Activated naive CD8-positive, alpha-beta T cell (primary cell): ENCODE results near the gene ITPR3.

Experiments used
- H3K27ac Mint-ChIP-seq: one replicate; pipeline ENCODE4 v1.8.0; 2021; ENCODE audit warnings: mixed read lengths
- H3K27me3 Mint-ChIP-seq: one replicate; pipeline ENCODE4 v1.8.0; 2021; ENCODE audit warnings: mixed read lengths
- H3K36me3 Mint-ChIP-seq: one replicate; pipeline ENCODE4 v1.8.0; 2021; ENCODE audit warnings: mixed read lengths
- H3K4me1 Mint-ChIP-seq: one replicate; pipeline ENCODE4 v1.8.0; 2021; ENCODE audit warnings: low read depth, mixed read lengths
- H3K4me3 Mint-ChIP-seq: one replicate; pipeline ENCODE4 v1.8.0; 2021; ENCODE audit warnings: mild to moderate bottlenecking, mixed read lengths
- H3K9me3 Mint-ChIP-seq: one replicate; pipeline ENCODE4 v1.8.0; 2021; ENCODE audit warnings: low read depth, mixed read lengths

ITPR3 gene

DNA sequence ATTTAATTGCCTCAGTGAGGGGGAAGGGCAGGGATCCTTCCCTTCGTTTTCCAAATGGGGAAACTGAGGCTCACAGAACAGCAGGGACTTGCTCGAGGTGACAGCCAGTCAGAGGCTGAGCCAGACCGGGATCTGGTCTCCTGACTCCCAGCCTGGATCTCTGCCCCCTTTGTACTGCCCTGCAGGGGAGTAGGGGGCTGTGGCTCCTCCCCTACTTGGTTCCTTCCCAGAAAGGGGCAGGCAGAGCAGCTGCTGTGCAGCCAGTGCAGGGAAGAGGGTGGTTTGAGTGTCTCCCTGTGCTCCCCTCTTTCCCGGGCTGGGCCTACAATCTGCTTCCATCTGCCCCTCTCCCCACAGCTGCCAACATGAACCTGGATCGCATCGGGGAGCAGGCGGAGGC lies 52.7 kb downstream of the ITPR3 start:
- Mint-ChIP-seq H3K9me3 (no peaks in the 10 kb centered on the region), H3K27ac (no peak overlapping the region), H3K36me3 (peaks cover 5% of the 10 kb centered on the region), H3K4me1 (peaks cover 1% of the 10 kb centered on the region), H3K27me3 (no peaks in the 10 kb centered on the region), H3K4me3 (no peak overlapping the region)

DNA sequence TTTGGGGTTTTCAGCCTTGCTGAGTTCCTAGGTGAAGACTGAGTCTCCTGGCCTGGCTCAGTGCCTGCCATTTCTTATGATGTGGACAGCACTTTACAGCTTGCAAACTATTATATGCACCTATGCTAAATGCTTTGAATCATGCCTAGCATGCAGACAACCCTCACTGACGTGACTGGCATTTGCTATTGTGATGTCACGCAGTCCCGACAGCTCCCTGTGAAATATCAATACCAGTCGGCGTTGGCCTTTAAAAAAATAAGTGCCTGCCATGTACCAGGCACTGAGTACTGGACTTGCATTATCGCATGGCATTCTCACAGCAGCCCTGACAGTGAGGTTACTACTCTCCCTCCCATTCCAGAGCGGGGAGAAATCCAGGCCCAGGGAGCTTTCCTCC lies 54.8 kb downstream of the ITPR3 start:
- H3K4me3 Mint-ChIP-seq: no peak overlapping the region
- H3K27me3 Mint-ChIP-seq: no peaks in the 10 kb centered on the region
- H3K4me1 Mint-ChIP-seq: no peaks in the 10 kb centered on the region
- H3K9me3 Mint-ChIP-seq: no peaks in the 10 kb centered on the region
- H3K27ac Mint-ChIP-seq: no peak overlapping the region
- H3K36me3 Mint-ChIP-seq: peaks cover 5% of the 10 kb centered on the region

GRCh38 chr6:33676416-33677142 lies 55.5 kb downstream of the ITPR3 start:
- Mint-ChIP-seq H3K27ac (no peak overlapping the region), H3K36me3 (peaks cover 8% of the 10 kb centered on the region), H3K9me3 (no peaks in the 10 kb centered on the region), H3K4me1 (no peaks in the 10 kb centered on the region), H3K4me3 (no peak overlapping the region), H3K27me3 (no peaks in the 10 kb centered on the region)

DNA sequence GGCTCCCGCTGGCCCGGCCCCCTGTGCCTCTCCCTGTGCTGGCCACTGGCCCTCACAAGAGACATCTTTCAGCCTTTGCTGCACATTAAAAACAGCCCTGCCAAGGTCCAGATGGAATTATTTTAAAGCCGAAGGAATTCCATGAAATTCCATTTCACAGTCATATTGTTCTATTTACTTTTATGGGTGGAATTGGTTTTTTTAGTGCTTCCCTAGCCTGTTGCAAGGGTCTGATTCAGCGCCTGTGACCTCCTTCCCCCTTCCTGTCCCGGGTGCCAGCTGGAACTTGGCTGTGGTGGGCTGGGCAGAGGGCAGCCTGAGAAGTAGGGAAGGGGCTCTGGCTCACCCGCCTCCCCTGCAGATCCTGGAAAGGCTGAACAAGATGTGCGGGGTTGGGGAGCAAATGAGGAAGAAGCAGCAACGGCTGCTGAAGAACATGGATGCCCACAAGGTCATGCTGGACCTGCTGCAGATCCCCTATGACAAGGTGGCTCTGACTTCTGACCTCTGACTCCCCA lies 56.1 kb downstream of the ITPR3 start:
- H3K27me3 Mint-ChIP-seq: no peaks in the 10 kb centered on the region
- H3K4me1 Mint-ChIP-seq: no peaks in the 10 kb centered on the region
- H3K27ac Mint-ChIP-seq: no peak overlapping the region
- H3K9me3 Mint-ChIP-seq: no peaks in the 10 kb centered on the region
- H3K36me3 Mint-ChIP-seq: peaks cover 8% of the 10 kb centered on the region
- H3K4me3 Mint-ChIP-seq: no peak overlapping the region

- Mint-ChIP-seq H3K27ac (no peak overlapping the region), H3K27me3 (no peaks in the 10 kb centered on the region), H3K4me1 (peaks cover 2% of the 10 kb centered on the region), H3K9me3 (no peaks in the 10 kb centered on the region), H3K36me3 (peaks cover 8% of the 10 kb centered on the region), H3K4me3 (no peak overlapping the region)
Observed at GRCh38 chr6:33677689-33678088, 56.6 kb downstream of the ITPR3 start.

DNA sequence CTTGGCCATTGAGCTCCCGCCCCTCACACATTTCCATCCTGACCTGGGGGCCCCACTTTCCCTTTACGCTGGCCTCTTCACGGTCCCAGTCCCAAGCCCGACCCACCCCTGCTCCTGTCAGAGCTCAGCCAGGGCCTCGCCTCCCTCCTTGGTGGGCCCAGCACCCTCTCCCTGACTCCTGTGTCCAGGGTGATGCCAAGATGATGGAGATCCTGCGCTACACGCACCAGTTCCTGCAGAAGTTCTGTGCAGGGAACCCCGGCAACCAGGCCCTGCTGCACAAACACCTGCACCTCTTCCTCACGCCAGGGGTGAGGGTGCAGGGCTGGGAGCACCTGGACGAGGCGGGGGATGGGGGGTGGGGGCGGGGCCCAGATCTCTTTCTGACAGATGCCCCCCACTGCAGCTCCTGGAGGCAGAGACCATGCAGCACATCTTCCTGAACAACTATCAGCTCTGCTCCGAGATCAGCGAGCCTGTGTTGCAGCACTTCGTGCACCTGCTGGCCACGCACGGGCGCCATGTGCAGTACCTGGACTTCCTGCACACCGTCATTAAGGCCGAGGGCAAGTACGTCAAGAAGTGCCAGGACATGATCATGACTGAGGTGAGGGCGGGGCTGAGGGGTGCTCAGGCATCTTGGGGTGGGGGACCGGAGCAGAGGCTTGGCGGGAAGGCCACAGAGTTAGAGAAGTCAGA lies 57.3 kb downstream of the ITPR3 start:
- Mint-ChIP-seq H3K4me3 (no peak overlapping the region), H3K36me3 (peaks cover 8% of the 10 kb centered on the region), H3K27me3 (no peaks in the 10 kb centered on the region), H3K27ac (no peak overlapping the region), H3K4me1 (peaks cover 9% of the 10 kb centered on the region), H3K9me3 (no peaks in the 10 kb centered on the region)

DNA sequence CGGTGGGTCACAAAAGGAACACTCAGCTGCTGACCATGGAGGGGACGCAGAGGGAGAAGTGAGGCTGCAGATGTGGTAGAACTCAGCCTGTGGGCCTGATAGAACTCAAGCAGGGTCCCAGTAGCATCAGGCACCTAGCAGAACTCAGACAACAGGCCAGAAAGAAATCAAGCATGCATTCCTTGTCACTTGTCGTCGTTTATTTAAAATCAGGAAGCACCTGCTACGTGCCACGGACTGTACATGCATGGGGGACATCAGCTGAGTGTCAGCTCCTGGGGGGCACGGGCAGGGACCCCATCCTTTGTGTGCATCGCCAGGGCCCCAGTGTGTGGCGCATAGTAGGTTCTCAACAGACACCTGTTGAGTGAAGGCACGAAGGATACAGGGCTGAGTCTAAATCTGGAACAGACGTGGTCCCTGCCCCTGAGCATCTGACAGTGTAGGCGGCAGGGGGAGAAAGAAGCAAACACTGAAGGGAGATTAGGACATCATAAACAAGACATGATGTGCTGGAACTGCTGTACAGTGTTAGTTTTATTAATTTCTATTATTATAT lies 57.9 kb downstream of the ITPR3 start:
- no peak overlapping the region for H3K27ac Mint-ChIP-seq
- H3K4me3 Mint-ChIP-seq: no peak overlapping the region
- no peaks in the 10 kb centered on the region for H3K27me3 Mint-ChIP-seq
- H3K4me1 Mint-ChIP-seq: peaks cover 12% of the 10 kb centered on the region
- H3K9me3 Mint-ChIP-seq: no peaks in the 10 kb centered on the region
- H3K36me3 Mint-ChIP-seq: peaks cover 5% of the 10 kb centered on the region

DNA sequence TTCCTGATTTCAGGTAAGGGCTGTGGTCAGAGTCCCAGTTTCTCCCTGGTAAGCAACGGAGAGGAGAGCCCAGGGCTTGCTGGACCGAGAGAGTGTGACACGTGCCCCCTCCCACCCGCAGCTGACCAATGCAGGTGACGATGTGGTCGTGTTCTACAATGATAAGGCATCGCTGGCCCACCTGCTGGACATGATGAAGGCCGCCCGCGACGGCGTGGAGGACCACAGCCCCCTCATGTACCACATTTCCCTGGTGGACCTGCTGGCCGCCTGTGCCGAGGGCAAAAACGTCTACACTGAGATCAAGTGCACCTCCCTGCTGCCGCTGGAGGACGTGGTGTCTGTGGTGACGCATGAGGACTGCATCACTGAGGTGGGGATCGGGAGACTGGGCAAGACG lies 58.6 kb downstream of the ITPR3 start:
- Mint-ChIP-seq H3K27me3 (no peaks in the 10 kb centered on the region), H3K27ac (no peak overlapping the region), H3K4me1 (peaks cover 12% of the 10 kb centered on the region), H3K36me3 (peaks cover 5% of the 10 kb centered on the region), H3K9me3 (no peaks in the 10 kb centered on the region), H3K4me3 (no peak overlapping the region)

GRCh38 chr6:33682341-33682740 lies 61.2 kb downstream of the ITPR3 start:
- Mint-ChIP-seq H3K36me3 (peaks cover 7% of the 10 kb centered on the region), H3K27me3 (no peaks in the 10 kb centered on the region), H3K4me1 (peaks cover 12% of the 10 kb centered on the region), H3K9me3 (no peaks in the 10 kb centered on the region), H3K27ac (peak overlapping the region; percentile 64), H3K4me3 (no peak overlapping the region)

DNA sequence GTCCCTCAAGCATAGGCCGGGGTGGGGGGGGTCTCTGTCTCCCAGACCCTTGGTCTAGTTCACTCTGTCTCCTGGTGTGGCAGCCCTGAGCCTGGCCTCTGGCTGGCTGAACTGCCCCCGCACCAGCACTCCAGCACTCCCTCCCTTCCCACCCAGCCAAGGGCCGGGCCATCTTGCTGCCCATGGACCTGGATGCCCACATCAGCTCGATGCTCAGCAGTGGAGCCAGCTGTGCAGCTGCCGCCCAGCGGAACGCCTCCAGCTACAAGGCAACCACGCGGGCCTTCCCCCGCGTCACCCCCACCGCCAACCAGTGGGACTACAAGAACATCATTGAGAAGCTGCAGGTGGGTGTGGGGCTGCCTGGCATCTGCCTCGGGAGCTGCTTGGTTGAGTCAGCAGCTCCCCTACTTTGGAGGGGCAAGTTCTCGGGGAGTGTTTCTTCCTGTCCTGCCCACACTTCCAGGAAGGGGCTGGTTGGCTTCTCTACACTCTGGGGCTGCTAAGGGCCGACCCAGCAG lies 62.0 kb downstream of the ITPR3 start:
- peak overlapping the region; percentile 81 for H3K27ac Mint-ChIP-seq
- no peaks in the 10 kb centered on the region for H3K27me3 Mint-ChIP-seq
- no peak overlapping the region for H3K4me3 Mint-ChIP-seq
- H3K9me3 Mint-ChIP-seq: no peaks in the 10 kb centered on the region
- H3K4me1 Mint-ChIP-seq: peaks cover 12% of the 10 kb centered on the region
- peaks cover 5% of the 10 kb centered on the region for H3K36me3 Mint-ChIP-seq

- Mint-ChIP-seq H3K36me3 (peaks cover 5% of the 10 kb centered on the region), H3K27me3 (no peaks in the 10 kb centered on the region), H3K9me3 (no peaks in the 10 kb centered on the region), H3K4me3 (no peak overlapping the region), H3K4me1 (peaks cover 12% of the 10 kb centered on the region), H3K27ac (peak overlapping the region; percentile 81)
Observed at GRCh38 chr6:33683576-33684427, 62.7 kb downstream of the ITPR3 start.

DNA sequence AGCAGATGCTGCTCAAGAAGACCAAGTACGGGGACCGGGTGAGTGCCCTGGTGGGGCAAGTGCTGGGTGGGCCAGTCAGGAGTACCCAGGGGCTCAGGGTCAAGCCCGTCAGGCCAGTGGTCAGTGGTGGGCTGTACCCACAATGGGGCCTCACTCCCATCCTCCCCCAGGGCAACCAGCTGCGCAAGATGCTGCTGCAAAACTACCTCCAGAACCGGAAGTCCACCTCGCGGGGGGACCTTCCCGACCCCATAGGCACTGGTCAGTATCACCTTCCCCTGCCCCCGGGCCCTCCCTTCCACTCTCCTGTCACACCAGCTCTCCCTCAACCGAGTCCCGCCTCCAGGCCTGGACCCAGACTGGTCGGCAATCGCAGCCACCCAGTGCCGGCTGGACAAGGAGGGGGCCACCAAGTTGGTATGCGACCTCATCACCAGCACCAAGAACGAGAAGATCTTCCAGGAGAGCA lies 63.3 kb downstream of the ITPR3 start:
- H3K36me3 Mint-ChIP-seq: peaks cover 6% of the 10 kb centered on the region
- H3K9me3 Mint-ChIP-seq: no peaks in the 10 kb centered on the region
- no peak overlapping the region for H3K4me3 Mint-ChIP-seq
- H3K4me1 Mint-ChIP-seq: peaks cover 12% of the 10 kb centered on the region
- no peak overlapping the region for H3K27ac Mint-ChIP-seq
- no peaks in the 10 kb centered on the region for H3K27me3 Mint-ChIP-seq

DNA sequence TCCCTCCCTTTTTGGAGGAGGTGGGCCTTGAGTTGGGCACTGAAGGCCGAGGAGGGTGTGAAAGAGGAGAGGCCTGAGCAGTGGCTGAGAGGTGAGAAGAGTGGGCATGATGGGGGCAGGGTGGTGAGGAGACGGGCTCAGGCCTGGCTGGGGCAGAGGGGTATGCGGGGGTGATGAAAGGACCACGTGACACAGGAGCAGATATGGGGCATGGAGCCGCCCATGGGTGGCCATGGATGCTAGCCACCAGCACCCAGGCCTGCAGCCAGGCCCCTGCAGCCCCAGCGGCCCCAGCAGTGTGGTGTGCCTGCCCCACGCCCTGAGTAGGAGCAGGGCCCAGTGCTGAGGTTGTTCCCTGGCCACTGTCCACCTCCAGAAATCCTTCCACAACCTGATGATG lies 63.9 kb downstream of the ITPR3 start:
- H3K4me3 Mint-ChIP-seq: no peak overlapping the region
- H3K36me3 Mint-ChIP-seq: peaks cover 6% of the 10 kb centered on the region
- peaks cover 12% of the 10 kb centered on the region for H3K4me1 Mint-ChIP-seq
- no peaks in the 10 kb centered on the region for H3K27me3 Mint-ChIP-seq
- H3K27ac Mint-ChIP-seq: no peak overlapping the region
- no peaks in the 10 kb centered on the region for H3K9me3 Mint-ChIP-seq

GRCh38 chr6:33685411-33686224 lies 64.5 kb downstream of the ITPR3 start:
- peaks cover 6% of the 10 kb centered on the region for H3K36me3 Mint-ChIP-seq
- H3K27me3 Mint-ChIP-seq: no peaks in the 10 kb centered on the region
- no peaks in the 10 kb centered on the region for H3K9me3 Mint-ChIP-seq
- no peak overlapping the region for H3K27ac Mint-ChIP-seq
- peaks cover 12% of the 10 kb centered on the region for H3K4me1 Mint-ChIP-seq
- no peak overlapping the region for H3K4me3 Mint-ChIP-seq
